Measurements from ENCODE around the gene CCDC171. TPM values are rescaled to one million over a fixed set of nuclear protein-coding genes. Genes with fewer than 3 reads are reported as not detected.

CCDC171 gene
- total and polyA plus RNA-seq, 2 of the 13 experiments (the other 11 are each of a cell fraction or from before 2014, with no cell fraction given), result 0.95 to 2.5 TPM

GRCh38 chr9:15909297-15909696 is 356.5 kb downstream of the CCDC171 start:
- H3K4me1 ChIP-seq (ENCODE audit: insufficient read depth, low read length), result no peaks in the 10 kb centered on the region
- H3K9ac ChIP-seq (ENCODE audit: insufficient read depth, low read depth, low read length), result no peak overlapping the region
- H3K4me2 ChIP-seq (ENCODE audit: low read depth, low read length), result no peak overlapping the region
- H3K27ac ChIP-seq (ENCODE audit: extremely low read length, insufficient read depth, low read length), result no peak overlapping the region
- FAIRE-seq (no peak), DNase-seq (ENCODE audit: low spot score) (no peak), ATAC-seq (no peak)
- TF ChIP-seq AHDC1 (CRISPR knock-in tag; IDR thresholded peaks at IDR 0.05; ENCODE audit: borderline replicate concordance) (no peak), ZBTB8A (CRISPR knock-in tag; IDR thresholded peaks at IDR 0.05; ENCODE audit: borderline replicate concordance, low read depth) (no peak), MED8 (CRISPR knock-in tag; IDR thresholded peaks at IDR 0.05; ENCODE audit: insufficient replicate concordance) (no peak), CTCF (CRISPR knock-in tag; IDR thresholded peaks at IDR 0.05) (no peak), NFKBIZ (CRISPR knock-in tag; IDR thresholded peaks at IDR 0.05) (no peak), E2F5 (CRISPR knock-in tag; conservative IDR thresholded peaks at IDR 0.05) (no peak), ETV5 (CRISPR knock-in tag; IDR thresholded peaks at IDR 0.05; ENCODE audit: borderline replicate concordance) (no peak), SCMH1 (CRISPR knock-in tag; IDR thresholded peaks at IDR 0.05; ENCODE audit: borderline replicate concordance) (no peak), EZH2 (conservative IDR thresholded peaks at IDR 0.05; ENCODE audit: low read depth, low read length) (no peak), ZSCAN21 (CRISPR knock-in tag; IDR thresholded peaks at IDR 0.05; ENCODE audit: borderline replicate concordance) (no peak)
- intact Hi-C loops (cut with micrococcal nuclease; ENCODE audit: unreplicated experiment), result no loop called here
- no peaks in the 10 kb centered on the region for H3K36me3 ChIP-seq (replicated peaks in 1 of 2; ENCODE audit: control insufficient read depth in 1 of 2, insufficient read depth in 2 of 2, low read length in 2 of 2)
- H3K27me3 ChIP-seq (ENCODE audit: control insufficient read depth in 1 of 2, insufficient read depth in 2 of 2, low read length in 2 of 2), result no peaks in the 10 kb centered on the region
- ChIA-PET POLR2A (no interaction called here), CTCF (ENCODE audit: low intra/inter-chr PET ratio, low total read pairs) (no interaction called here)
- no peak overlapping the region for H2AFZ ChIP-seq (ENCODE audit: low read length)
- H3K4me3 ChIP-seq (replicated peaks in 1 of 3; ENCODE audit: insufficient read depth in 1 of 3, low read depth in 2 of 3, low read length in 3 of 3), result no peak overlapping the region
- no peaks in the 10 kb centered on the region for H3K79me2 ChIP-seq (ENCODE audit: insufficient read depth, low read length)
- WGBS (ENCODE audit: low lambda C conversion rate), result 48% methylated on average over 6 of the region's 6 CpGs
- in situ Hi-C loops (cut with HindIII; ENCODE audit: extremely low pct_ligation_motif_present, low pct_unique_long_range_greater_than_20kb), result no loop called here
- no peaks in the 10 kb centered on the region for H4K20me1 ChIP-seq (ENCODE audit: insufficient read depth, low read length)
- no peaks in the 10 kb centered on the region; the same call in 1 of the 2 replicates for H3K9me3 ChIP-seq (ENCODE audit: low read length)
- BruUV-seq (replicated peaks), result no TSS peak

Measured in HepG2 (cell line).